Activated CD4-positive, alpha-beta T cell treated with anti-CD3 and anti-CD28 coated beads for 24 hours (primary cell): ENCODE data around the gene HACE1.

Source experiments
- DNase-seq, 2 donors: peaks; one replicate each; pipeline ENCODE4 v3.0.0-alpha.2; 2020; ENCODE audit warnings: low read depth in 2 of 2

Gene HACE1

GRCh38 chr6:104730450-104730849 is 129.3 kb downstream of the HACE1 start:
- DNase-seq = no peak

DNA sequence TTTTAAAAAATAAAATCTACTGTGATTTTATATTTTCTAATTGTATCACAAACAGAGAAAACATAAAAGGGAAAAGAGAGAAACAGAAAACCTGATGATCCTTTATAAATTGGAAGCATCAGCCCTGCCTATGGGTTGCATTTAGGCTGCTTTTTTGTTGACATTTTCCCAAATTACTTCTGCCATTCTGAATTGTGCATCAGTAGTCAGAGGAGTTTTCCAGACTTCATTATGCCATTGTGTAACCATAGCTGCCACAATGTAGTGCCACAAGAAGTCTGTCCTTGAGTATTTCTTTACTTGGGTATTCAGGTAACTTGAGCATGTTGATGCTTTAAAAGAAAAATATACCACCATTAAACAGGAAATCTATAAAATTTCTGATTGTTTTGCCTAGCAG is 130.3 kb downstream of the HACE1 start:
- no peak for DNase-seq

DNA sequence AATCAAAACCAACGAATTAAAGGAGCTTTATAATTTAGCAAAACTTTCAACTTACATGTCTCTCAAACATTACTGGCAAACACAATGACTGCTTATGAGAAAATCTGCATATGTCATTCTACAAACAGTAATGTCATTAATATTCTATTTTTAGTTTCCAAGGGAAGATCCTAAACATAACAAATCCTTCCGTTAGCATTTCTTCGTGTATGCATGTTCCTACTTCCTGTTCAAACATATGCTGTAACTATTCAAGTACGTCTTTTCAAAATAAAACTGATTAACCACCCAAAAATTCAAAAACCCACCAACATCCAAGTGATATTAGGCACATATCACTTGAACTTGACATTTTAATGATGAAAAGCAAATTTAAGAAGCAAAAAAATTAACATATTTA is 131.3 kb downstream of the HACE1 start:
- DNase-seq = no peak

GRCh38 chr6:104718672-104719071 is 141.0 kb downstream of the HACE1 start:
- no peak for DNase-seq

DNA sequence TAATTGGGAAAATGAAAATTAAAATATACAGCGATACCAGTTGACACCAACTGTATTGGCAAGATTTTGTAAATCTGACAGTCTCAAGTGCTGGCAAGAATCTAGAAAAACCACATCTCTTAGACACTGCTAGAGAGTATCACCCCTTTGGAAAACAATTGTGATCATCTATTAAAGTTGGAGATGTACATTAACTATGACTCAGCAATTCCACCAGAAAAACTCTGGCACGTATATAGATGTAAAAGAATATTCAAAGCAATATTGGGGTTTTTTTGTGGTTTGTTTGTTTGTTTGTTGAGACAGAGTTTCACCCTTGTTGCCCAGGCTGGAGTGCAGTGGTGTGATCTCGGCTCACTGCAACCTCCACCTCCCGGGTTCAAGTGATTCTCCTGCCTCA is 142.9 kb downstream of the HACE1 start:
- no peak for DNase-seq

DNA sequence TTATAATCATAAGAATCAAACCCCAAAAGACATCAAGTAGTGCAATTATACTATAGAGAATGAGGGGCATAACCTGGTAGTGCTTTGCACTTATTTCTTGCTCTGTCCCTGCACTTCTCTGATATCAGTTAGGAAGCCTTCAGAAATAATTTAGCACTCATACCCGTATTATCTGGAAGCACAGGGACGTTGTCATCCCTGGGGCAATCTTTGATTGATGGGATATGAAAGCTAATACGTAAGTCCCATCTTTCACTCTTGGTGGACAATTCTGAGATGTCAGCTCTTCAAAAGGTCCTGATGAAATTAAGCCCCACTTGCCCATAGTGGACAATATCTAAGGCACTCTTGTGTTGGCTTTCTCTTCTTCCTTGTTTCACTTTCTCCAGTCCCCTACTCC is 144.9 kb downstream of the HACE1 start:
- no peak for DNase-seq

DNA sequence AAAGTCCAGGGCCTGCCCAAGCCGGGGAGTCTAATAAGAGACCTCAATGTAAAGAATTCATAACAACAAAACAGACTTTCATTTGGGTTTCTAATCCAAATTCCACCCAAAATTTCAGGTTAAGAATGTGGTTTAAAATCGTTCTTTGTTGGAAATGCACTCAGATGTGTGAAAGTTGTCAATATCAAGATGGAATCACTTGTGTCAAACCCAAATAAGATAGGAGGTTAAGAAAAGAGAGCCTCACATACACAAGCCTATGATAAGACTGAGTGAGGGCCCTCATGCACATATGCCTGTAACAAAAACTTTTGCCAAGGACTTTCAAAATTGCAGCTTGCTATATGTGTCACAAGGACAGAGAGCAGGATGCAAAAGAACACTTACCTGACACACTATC is 145.7 kb downstream of the HACE1 start:
- DNase-seq = no peak

GRCh38 chr6:104711371-104711770 is 148.3 kb downstream of the HACE1 start:
- DNase-seq = no peak

DNA sequence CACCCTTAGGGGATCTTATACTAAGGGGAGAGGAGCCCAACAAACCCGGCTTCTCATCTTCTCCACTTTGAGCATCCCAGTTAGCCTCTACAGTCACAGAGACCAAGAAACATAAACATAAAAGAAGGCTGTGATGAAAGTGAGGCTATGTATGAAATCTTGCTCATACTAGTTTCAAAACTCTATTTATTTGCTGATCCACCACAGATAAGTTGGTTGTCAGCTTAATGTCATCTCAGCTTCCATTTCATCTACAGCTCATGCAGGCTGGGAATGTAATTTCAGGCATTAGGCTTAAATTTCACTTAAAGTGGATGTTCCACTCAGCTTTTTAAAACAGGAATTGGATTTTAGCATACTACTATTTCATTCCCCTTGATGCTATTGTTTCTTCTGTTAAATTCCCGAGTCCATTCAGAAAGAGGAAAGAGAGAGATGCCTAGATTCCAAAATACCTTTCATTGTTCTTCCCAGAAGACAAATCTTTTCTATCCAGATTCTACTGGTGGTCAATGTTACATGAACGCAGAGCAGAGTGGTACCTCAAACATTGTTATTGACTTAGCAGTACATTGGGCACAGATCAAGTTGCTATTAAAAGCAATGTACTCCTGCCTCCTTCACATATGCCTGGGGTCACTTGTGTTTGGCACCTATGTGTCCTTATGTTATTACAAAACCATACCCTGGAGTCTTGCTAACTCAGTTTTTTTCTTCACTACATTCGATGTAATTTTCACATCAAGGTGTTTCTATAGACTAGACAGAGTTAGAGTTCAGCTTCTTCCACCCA is 149.0 kb downstream of the HACE1 start:
- no peak for DNase-seq

GRCh38 chr6:104705916-104706442 is 153.7 kb downstream of the HACE1 start:
- no peak for DNase-seq

GRCh38 chr6:104705095-104705707 is 154.5 kb downstream of the HACE1 start:
- DNase-seq = no peak

- no peak for DNase-seq
Observed at GRCh38 chr6:104704191-104704590, 155.5 kb downstream of the HACE1 start.

DNA sequence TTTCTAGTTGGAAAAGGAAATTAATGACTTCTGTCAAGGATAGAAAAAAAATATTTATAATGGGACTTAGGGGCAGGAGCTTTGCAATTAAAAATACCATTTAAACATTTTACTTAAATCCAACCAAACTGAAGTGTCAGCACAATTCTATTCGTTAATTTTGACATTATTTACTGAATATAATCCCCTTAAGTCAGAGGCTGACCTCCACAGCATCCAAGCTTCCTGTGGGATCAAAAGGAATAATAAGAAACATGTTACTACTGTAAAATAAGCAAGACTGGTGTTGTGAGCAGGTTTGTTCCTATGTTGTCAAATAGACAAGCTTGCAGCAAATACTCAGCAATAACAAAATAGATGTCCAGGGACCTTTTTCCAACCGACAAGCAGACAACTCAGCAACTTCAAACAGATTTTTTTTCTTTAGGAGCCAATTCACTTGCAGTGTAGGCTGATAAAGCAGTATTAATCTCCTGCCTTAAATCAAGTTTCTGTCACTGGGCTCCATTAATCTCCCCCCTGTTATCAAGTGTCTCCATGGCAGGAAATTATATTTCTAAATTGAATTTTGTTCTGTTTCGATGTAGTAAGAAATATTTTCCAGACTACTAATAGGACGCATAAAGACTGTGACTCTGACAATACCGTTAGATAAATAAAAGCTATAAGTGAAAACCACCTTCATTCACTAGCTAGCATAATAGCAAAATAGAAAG is 157.4 kb downstream of the HACE1 start:
- no peak for DNase-seq

- no peak for DNase-seq
Observed at GRCh38 chr6:104700371-104701185, 159.1 kb downstream of the HACE1 start.

DNA sequence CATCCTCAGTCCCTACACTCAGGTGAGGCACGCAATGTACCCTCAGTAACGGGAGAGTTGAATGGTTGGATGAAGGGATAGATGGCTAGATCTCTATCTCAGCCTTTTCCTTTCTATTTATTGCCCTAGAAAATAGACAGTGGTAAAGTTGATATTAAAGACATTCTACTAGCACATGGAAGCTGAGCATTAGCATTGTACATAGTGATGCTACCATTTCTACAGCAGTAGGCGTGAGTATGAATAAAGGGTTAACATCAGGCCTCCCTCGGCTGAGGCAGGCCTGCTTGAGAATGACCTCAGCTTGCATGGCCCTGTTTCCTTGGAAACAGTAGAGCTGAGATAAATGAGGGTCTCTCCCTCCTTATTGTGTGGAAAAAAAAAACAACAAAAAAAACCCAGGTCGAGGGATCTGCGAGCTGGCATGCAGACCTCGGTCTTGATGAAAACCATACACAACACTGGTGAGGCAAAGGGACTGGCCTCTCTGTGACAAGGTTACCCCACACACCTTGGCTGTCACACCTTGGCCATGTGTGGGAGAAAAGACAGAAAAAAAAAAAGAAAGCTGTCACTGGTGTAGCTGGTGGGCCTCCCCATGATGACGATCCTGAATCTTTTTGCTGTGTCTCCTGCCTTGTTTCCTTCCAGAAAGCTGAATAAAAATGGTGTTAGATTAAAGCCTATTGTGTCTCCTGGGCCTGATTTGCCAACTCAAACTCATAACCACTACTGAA is 160.0 kb downstream of the HACE1 start:
- no peak for DNase-seq

DNA sequence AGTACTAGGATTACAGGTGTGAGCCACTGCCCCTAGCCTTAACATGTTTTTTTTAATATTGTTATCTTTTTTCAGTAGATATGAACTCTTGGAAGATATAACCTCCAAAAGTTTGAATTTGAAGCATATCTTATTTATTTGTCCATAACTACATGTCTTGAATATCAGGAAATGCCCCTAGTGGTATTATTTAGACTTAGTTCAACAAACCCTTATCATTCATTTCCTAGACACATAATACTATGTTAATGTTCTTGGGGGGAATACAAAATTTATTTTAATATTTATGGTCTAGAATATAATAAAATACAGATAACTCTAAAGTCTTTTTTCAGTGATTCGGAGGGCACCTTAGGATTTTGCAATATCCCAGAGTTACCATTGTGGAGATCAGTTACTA is 160.7 kb downstream of the HACE1 start:
- no peak for DNase-seq

- no peak for DNase-seq
Observed at GRCh38 chr6:104692008-104692407, 167.7 kb downstream of the HACE1 start.

GRCh38 chr6:104689551-104690205 is 170.0 kb downstream of the HACE1 start:
- DNase-seq = no peak

DNA sequence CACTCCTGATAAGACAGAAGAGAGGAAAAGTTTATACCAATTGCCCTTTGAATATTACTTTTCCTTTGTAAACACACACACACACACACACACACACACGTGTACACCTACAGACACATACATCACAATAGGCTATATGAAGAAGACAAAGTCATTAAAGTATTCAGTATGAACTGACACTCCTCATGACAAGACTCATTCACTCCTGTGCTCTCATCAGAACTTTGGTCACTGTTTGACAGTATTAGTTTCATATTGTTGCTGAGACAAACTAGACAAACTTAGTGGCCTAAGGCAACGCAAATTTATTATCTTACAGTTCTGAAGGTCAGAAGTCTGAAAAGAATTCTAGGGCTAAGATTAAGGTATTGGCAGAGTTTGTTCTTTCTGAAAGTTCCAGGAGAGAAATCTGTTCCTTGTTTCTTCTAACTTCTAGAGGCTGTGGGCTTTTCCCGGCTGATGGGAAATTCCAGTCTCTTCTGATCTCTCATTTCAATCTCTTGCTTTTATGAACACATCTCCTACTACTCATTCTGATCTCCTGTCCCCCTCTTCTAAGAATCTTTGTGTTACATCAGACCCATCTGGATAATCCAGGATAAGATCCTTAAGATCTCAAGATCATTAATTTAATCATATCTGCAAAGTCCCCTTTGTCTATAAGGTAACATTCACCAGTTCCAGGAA is 171.3 kb downstream of the HACE1 start:
- no peak for DNase-seq
